Lung (tissue), 12 donors: ENCODE data around the gene BMS1. TPM values are rescaled to one million over a fixed set of nuclear protein-coding genes. Genes with fewer than 3 reads are reported as not detected.

Source experiments
- ATAC-seq: fragments of 200-7000 bp; cut with Tn5 transposase; one replicate; pipeline ENCODE4 v1.9.1; 2020; ENCODE audit warnings: moderate number of reproducible peaks; ENCODE audit not compliant: insufficient read depth, low FRiP score
- DNase-seq, 3 donors: peaks; one replicate each; pipeline ENCODE4 v3.0.0-alpha.2; 2013 to 2017
- H3K27ac ChIP-seq, 2 donors: one replicate each; pipeline ENCODE4 v1.5.1; 2013; ENCODE audit warnings: mild to moderate bottlenecking in 2 of 2, moderate library complexity in 2 of 2, control low read depth in 1 of 2, inconsistent platforms in 1 of 2, low read depth in 1 of 2, low read length in 1 of 2
- H3K27me3 ChIP-seq, 3 donors: one replicate each; pipeline ENCODE4 v1.5.1; 2013; ENCODE audit warnings: low read length in 2 of 3; ENCODE audit not compliant: control insufficient read depth in 3 of 3, insufficient read depth in 3 of 3
- H3K36me3 ChIP-seq, 4 donors: one replicate each; pipeline ENCODE4 v1.5.1; 2013; ENCODE audit warnings: low read length in 4 of 4, mild to moderate bottlenecking in 1 of 4, moderate library complexity in 1 of 4; ENCODE audit not compliant: control insufficient read depth in 4 of 4, insufficient read depth in 4 of 4
- H3K4me1 ChIP-seq, 5 donors: one replicate each; pipeline ENCODE4 v1.5.1; 2013; ENCODE audit warnings: low read length in 5 of 5, mild to moderate bottlenecking in 2 of 5, moderate library complexity in 1 of 5; ENCODE audit not compliant: control insufficient read depth in 5 of 5, insufficient read depth in 5 of 5
- H3K4me3 ChIP-seq: one replicate; pipeline ENCODE4 v1.5.1; 2013; ENCODE audit warnings: mild to moderate bottlenecking, control low read depth, moderate library complexity
- H3K9ac ChIP-seq, 2 donors: one replicate each; pipeline ENCODE4 v1.5.1; 2013; ENCODE audit warnings: low read length in 2 of 2, control low read depth in 1 of 2; ENCODE audit not compliant: insufficient read depth in 1 of 2
- H3K9me3 ChIP-seq, 4 donors: one replicate each; pipeline ENCODE4 v1.5.1; 2013; ENCODE audit warnings: low read length in 3 of 4, mild to moderate bottlenecking in 1 of 4, moderate library complexity in 1 of 4; ENCODE audit not compliant: control insufficient read depth in 4 of 4, insufficient read depth in 3 of 4
- CTCF ChIP-seq: IDR thresholded peaks from 2 replicates; pipeline ENCODE4 v1.5.1; 2012; ENCODE audit warnings: mild to moderate bottlenecking; ENCODE audit errors: control extremely low read depth, extremely low read depth
- WGBS, 2 donors: extraction: QIAGEN DNeasy Blood & Tissue Kit; methylation state at CpG; one replicate each; pipeline ENCODE4 v1.1.7; 2013; 5-methylcytosine and 5-hydroxymethylcytosine counted together
- polyA plus RNA-seq, 2 donors: library from polyadenylated mRNA; stranded (reverse); fragments of 200-250 nt; gene quantifications; one replicate each; pipeline ENCODE4 v1.2.1, GENCODE V29; 2013
- total RNA-seq, 2 donors: library from RNA; depleted of rRNA in 1 of 2; stranded (reverse); fragments of >200 nt in 1 of 2; gene quantifications; one replicate each; pipeline ENCODE4 v1.2.1, GENCODE V29; 2014 to 2021
- donor health status: control.
- donor health status: control.
- donor health status: Bipolar disorder and iron deficiency.
- donor health status: healthy.
- donor health status: DM: yes; HTN: yes; CAD: no.

Gene BMS1
- total and polyA plus RNA-seq, 4 donors: 6.7 to 15.6 (median 13.8) TPM

DNA sequence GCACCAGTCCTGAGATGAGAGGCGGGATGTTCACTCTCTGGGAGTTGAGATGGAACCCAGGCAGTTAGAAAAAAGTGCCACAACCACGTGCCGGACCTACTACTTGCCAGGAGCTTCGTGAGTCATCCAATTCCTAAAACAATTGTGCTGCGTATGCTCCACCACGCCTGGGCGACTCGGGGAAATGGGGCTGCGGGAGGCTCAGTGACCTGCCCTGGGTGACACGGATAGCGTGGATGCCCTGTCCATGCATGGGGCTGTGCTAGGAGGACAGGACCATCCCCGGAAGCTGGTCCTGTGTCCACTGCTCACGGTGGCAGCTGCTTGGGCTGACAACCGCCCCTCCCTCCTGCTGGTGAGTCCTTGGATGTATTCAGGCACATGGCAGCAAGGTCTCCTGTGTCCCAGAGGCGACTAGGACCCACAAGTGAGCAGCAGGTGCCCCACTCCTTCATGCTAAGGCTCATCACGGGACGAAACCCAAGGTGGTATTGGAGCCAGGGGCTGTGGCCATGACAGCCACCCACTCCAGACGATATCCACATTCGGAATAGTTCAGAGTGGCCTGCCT, 90.4 kb downstream of the BMS1 start:
- H3K36me3 ChIP-seq: no peaks in the 10 kb centered on the region
- no peak overlapping the region for H3K27ac ChIP-seq
- peaks cover 0 to 46% (median 9%) of the 10 kb centered on the region in 5 donors for H3K4me1 ChIP-seq
- H3K4me3 ChIP-seq: no peak overlapping the region
- ATAC-seq: no peak
- H3K9ac ChIP-seq: no peak overlapping the region
- no peaks in the 10 kb centered on the region for H3K27me3 ChIP-seq
- H3K9me3 ChIP-seq: no peaks in the 10 kb centered on the region
- no peak for TF ChIP-seq CTCF
- no peak for DNase-seq
- 89 to 94% methylated on average over 19 of the region's 19 CpGs for WGBS, 2 donors

GRCh38 chr10:42874713-42875387, 92.3 kb downstream of the BMS1 start:
- H3K9ac ChIP-seq: no peak overlapping the region
- no peaks in the 10 kb centered on the region for H3K9me3 ChIP-seq
- no peak overlapping the region for H3K27ac ChIP-seq
- no peak for DNase-seq
- WGBS, 2 donors: 85 to 92% methylated on average over 15 of the region's 15 CpGs
- H3K4me3 ChIP-seq: no peak overlapping the region
- peaks cover 0 to 46% (median 9%) of the 10 kb centered on the region in 5 donors for H3K4me1 ChIP-seq
- TF ChIP-seq CTCF: no peak
- no peaks in the 10 kb centered on the region for H3K36me3 ChIP-seq
- ATAC-seq: no peak
- no peaks in the 10 kb centered on the region for H3K27me3 ChIP-seq

DNA sequence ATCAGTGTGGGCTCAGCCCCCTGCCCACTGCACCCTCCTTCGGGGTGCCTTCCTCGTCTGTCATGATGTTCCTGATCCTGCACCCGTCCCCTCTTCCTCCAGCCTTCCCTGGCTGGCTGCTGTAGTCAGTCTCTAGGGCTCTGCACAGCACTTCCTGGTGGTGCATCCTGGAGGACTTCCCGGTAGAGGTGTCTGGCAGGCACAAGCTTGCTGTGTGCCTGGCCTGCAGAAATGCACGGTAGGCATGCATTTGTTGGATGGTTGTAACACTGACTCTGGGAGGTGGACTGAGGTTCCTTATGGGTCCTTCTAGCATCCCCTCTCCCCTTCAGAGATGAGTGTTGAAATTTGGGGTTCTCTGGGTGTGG, 92.8 kb downstream of the BMS1 start:
- Histone ChIP-seq H3K27me3 (no peaks in the 10 kb centered on the region), H3K4me3 (no peak overlapping the region), H3K9me3 (peaks cover 0 to 1% (median 0%) of the 10 kb centered on the region in 4 donors), H3K4me1 (peaks cover 0 to 46% (median 9%) of the 10 kb centered on the region in 5 donors), H3K27ac (no peak overlapping the region), H3K9ac (no peak overlapping the region), H3K36me3 (no peaks in the 10 kb centered on the region)
- no peak for DNase-seq
- no peak for ATAC-seq
- WGBS, 2 donors: 75 to 86% methylated on average over 5 of the region's 5 CpGs
- TF ChIP-seq CTCF: no peak
